HG02943 (cell line): ENCODE results near the gene RTCA.
A peak's percentile ranks its signal among the peaks of the same experiment; 100 is the strongest.
"Not testable (repeated sequence)": the region's sequence is repeated elsewhere in the genome, so short reads cannot be mapped to it uniquely, and the experiment has no call there.

Experiments
- ATAC-seq: cut with Tn5 transposase; IDR thresholded peaks from one replicate; pipeline ENCODE4 v1.9.1; 2021; ENCODE audit warnings: mild to moderate bottlenecking, low read depth, moderate library complexity; ENCODE audit not compliant: unreplicated experiment

Gene RTCA

DNA sequence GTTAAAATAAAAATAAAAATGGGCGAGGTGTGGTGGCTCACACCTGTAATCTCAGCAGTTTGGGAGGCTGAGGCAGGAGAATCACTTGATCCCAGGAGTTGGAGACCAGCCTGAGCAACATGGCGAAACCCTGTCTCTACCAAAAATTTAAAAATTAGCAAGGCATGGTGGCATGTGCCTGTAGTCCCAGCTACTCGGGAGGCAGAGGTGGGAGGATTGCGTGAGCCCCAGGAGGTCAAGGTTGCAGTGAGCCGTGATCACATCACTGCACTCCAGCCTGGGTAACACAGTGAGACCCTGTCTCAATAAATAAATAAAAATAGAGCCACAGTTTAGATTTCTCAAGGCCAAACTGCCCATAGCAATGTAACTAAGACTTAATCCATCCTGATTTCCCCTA is 9.7 kb upstream of the RTCA start:
- ATAC-seq, result not testable (repeated sequence)

DNA sequence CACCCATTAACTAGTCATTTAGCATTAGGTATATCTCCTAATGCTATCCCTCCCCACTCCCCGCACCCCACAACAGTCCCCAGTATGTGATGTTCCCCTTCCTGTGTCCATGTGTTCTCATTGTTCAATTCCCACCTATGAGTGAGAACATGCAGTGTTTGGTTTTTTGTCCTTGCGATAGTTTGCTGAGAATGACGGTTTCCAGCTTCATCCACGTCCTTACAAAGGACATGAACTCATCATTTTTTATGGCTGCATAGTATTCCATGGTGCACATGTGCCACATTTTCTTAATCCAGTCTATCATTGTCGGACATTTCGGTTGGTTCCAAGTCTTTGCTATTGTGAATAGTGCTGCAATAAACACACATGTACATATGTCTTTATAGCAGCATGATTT is 7.6 kb upstream of the RTCA start:
- ATAC-seq, result not testable (repeated sequence)

DNA sequence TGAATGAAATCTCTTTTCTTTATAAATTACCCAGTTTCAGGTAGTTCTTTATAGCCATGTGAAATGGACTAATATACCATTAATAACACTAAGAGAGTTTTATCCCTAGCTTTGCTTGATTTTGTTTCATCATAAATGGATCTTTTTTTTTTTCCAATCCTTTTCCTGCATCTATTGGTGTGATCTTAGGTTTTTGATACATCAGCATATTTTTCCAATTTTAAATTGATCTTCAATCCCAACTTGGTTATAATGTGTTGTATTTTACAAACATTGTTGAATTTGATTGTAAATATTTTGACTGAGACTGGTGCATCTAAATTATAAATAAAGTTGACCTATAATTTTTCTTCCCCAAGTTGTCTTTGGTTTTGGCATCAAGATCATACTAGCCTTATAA is 4.3 kb upstream of the RTCA start:
- ATAC-seq, result no peak

DNA sequence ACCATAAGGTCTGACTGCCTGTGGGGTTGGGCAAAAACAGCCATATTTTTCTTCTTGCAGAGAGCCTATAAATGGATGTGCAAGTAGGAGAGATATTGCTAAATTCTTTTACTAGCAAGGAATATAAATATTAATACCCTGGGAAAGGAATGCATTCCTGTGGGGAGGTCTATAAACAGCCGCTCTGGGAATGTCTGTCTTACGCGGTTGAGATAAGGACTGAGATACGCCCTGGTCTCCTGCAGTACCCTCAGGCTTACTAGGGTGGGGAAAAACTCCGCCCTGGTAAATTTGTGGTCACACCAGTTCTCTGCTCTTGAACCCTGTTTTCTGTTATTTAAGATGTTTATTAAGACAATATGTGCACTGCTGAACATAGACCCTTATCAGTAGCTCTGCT is 1.9 kb upstream of the RTCA start:
- ATAC-seq, result not testable (repeated sequence)

GRCh38 chr1:100265562-100265930 is 470 bp upstream of the RTCA start:
- peak; percentile 32 for ATAC-seq

DNA sequence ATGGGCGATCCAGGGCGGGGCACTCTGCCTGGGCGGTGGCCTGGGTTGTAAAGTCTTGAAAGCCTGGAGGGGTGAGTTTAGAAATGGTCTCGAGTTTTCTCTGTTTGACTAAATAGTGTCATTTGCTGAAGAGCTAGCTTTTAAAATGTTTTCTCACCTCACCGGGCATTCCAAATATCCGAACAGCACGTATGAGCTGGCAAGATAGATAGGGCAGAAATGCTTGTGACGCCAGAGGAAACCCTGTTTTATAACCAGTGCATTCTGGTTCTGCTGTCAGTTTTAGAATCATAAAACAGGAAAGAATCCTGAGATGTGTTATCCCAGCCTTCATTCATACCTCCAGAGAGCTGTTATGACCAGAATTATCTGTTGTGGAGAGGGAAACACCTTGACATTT is 725 bp downstream of the RTCA start:
- ATAC-seq, result peak; percentile 8

GRCh38 chr1:100267284-100267683 is 1.3 kb downstream of the RTCA start:
- ATAC-seq, result no peak

DNA sequence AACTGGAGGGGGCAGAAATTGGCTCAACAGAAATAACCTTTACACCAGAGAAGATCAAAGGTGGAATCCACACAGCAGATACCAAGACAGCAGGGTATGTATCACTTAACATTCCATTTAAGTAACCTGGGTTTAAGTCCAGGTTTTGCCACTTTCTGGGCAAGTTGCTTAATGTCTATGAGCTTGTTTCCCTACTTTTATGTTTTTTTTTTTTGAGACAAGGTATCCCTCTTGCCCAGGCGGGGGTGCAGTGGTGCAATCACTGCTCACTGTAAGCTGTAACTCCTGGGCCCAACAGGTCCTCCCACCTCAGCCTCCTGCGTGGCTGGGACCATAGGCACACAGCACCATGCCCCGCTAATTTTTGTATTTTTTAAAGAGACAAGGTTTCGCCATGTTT is 2.2 kb downstream of the RTCA start:
- no peak for ATAC-seq

- ATAC-seq, result no peak
These were observed 11.8 kb downstream of the RTCA start for GRCh38 chr1:100277866-100278265.

DNA sequence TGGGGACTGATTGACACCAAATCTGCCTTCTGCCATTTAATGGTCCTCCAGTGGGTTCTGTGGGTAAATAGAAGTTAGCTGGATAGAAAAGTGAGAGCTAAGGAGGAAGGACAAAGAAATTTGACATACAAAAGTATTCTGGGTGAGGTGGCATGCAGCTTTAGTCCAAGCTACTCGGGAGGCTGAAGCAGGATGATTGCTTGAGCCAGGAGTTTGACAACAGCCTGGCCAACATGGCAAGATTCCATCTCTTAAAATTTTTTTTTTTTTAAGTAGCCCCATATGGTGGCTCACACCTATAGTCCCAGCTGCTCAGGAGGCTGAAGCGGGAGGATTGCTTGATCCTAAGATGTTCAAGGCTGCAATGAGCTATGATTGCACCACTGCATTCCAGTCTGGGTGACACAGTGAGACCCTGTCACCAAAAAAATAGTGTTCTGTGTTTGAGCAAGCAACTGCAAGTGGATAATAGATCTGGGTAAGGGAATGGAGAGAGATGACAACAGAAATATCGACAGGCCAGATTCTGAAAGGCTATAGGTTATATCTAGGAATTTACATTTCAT is 13.4 kb downstream of the RTCA start:
- ATAC-seq, result no peak

DNA sequence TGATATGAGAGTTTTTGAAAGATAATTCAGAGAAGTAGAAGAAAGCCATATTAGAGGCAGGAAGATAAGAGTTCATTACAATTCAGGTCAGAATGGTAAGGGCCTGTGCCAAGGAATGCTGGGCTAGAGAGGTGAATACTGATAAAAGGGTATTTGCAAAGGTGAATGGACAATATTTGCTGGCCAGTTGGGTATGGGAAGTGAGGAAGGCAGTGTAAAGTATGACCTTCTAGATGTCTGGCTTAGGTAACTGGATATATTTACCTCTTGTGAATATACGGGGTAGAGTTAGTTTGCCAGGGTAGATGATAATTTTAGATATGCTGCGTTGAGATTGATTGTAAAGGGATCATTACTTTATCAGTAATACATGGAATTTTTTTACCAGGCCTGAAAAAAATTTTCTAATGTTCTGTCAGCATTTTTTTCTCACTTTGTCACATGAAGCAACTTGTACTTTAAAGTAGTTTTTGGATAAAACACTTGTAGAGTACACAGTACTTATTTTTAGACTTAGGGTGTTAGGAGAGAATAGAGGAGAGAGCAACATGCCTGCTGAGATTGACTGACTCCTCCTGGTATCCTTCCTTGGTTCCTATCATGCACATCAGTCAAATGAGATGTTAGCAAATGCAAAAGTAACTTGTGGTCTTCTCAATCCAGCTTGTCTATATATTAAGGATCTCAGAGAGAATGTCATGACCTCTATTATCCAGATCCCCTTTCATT is 14.1 kb downstream of the RTCA start:
- ATAC-seq, result no peak

DNA sequence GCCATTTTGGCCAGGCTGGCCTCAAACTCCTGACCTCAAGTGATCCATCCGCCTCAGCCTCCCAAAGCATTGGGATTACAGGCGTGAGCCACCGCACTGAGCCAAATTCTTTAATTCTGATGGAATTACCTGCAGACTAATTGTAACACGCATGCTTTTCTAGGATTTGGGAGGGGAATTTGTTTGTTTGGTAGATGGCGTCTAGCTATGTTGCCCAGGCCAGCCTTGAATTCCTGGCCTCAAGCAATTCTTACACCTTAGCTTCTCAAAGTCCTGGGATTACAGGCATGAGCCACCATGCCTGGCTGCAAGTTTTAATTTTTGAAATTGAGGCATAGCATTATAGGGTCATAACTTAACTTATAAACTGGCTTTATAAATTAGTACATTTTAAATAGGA is 18.6 kb downstream of the RTCA start:
- no peak for ATAC-seq

- ATAC-seq, result no peak
These were observed 21.1 kb downstream of the RTCA start for GRCh38 chr1:100287162-100287561.

GRCh38 chr1:100290291-100290690 is 24.3 kb downstream of the RTCA start:
- ATAC-seq, result no peak

- no peak for ATAC-seq
These were observed 26.7 kb downstream of the RTCA start for GRCh38 chr1:100292711-100293110.

GRCh38 chr1:100296140-100296539 is 30.1 kb downstream of the RTCA start:
- no peak for ATAC-seq

DNA sequence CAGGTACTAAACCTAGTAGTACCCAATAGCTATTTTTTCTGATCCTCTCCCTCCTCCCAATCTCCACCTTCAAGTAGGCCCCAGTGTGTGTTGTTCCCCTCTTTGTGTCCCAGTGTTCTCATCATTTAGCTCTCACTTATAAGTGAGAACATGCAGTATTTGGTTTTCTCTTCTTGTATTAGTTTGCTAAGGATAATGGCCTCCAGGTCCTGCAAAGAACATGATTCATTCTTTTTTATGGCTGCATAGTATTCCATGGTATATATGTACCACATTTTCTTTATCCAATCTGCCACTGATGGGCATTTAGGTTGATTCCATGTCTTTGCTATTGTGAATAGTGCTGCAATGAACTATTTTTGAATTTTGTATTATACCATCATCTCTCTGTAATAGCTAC is 31.0 kb downstream of the RTCA start:
- not testable (repeated sequence) for ATAC-seq

- no peak for ATAC-seq
These were observed 32.5 kb downstream of the RTCA start for GRCh38 chr1:100298512-100298911.

DNA sequence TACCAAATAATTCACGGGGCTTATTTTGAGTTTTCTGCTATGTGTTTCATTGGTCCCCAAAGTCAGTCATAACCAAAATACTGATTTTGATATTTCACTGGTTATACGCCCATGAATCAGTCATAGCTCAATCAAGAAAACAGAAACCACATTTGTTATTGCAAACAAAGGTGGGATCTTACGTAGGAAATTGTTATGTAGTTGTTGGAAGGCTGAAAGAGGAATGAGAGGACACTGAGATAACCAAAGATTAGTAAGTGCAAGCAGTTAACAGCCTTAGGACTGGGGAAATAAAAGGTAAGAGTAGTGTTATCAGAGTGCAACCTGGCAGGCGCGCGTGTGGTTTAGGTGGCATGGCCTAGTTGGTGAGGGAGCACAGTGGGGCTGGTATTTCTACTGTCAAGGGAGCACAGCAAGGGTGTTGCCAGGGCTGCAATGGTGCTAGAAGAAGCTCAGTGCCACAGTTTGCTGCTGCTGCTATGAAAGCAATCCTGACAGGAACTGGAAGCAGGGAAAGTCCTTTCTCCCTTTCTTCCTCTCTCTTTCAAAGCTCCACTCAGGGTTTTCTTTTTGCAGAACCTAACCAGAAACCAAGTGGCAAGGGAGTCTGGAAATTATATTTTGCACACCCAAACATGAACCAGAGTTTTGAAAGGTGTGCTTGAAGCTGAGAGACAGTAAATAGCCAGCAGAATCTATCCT is 33.7 kb downstream of the RTCA start:
- no peak for ATAC-seq

DNA sequence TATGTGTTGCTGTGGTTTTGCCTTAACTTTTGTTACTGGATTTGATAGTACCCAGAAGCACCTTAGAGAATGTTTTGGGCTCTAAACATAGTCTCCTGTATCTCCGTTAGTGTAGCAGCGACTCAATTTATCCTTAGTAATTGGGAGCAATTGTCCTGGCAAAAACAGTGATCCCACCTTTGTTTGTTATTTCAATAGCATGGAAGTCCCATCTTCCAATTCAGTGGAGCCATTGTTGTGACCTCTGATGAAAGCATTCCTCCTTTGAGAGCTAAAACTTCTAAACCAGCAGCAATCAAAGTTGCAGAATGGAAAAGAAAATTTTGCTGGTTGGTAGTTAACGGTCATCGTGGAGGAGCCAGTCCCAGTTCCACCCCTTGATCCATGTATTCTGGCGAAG is 34.7 kb downstream of the RTCA start:
- no peak for ATAC-seq

DNA sequence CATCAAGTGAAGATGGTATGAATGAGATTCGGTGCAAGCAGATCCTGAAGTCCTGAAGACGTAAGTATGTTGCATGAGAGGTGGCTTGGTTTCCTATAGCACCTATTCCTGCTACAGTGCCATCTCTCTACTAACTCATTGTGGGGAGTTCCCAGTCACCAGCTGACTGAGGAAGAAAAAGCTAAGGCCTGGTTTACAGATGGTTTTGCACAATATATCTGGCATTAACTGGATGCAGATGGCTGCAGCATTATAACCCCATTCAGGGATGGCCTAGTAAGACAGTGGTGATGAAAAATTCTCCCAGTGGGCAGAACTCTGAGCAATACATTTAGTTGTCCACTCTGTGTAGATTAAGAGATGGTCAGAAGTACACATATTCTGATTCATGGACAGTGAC is 36.7 kb downstream of the RTCA start:
- no peak for ATAC-seq

GRCh38 chr1:100304227-100304626 is 38.2 kb downstream of the RTCA start:
- no peak for ATAC-seq
